NCI-H446 treated with DMSO at 0.1 percent for 48 hours (cell line): ENCODE measurements around the gene PCDHGA11.
A peak's percentile ranks its signal among the peaks of the same experiment; 100 is the strongest.
"Not testable (repeated sequence)": the region's sequence is repeated elsewhere in the genome, so short reads cannot be mapped to it uniquely, and the experiment has no call there.

Source experiments
- DNase-seq: peaks from one replicate; lab custom pipeline; 2025; lab: John Stamatoyannopoulos, UW

PCDHGA11 gene

DNA sequence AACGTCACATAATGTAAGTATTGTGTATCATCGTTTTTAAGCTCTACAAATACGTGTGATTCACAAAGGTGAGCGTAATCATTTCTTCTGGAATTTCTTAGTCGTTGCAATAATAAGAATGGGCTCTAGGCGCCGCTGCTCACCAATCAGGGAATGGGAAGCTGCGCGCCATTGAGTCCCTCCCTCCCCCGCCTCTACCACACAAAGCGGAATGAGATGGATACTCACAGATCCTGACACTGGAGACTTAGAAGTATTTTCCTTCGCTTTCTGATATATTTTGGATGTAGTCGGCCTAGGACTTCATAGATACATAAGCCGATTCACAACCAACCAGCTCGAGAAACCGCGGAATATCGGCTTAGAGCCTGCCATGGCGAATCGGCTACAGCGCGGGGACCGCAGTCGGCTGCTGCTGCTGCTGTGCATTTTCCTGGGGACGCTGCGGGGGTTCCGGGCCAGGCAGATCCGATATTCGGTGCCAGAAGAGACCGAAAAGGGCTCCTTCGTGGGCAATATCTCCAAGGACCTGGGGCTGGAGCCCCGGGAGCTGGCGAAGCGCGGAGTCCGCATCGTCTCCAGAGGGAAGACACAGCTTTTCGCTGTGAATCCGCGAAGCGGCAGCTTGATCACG, at the start of gene PCDHGA11:
Gene PCDHGA11, plus strand, starts transcription at position 197 of the 634 bp plus-strand sequence. Its CDS starts 177 bp downstream, at position 374.
- DNase-seq = peak; percentile 1

DNA sequence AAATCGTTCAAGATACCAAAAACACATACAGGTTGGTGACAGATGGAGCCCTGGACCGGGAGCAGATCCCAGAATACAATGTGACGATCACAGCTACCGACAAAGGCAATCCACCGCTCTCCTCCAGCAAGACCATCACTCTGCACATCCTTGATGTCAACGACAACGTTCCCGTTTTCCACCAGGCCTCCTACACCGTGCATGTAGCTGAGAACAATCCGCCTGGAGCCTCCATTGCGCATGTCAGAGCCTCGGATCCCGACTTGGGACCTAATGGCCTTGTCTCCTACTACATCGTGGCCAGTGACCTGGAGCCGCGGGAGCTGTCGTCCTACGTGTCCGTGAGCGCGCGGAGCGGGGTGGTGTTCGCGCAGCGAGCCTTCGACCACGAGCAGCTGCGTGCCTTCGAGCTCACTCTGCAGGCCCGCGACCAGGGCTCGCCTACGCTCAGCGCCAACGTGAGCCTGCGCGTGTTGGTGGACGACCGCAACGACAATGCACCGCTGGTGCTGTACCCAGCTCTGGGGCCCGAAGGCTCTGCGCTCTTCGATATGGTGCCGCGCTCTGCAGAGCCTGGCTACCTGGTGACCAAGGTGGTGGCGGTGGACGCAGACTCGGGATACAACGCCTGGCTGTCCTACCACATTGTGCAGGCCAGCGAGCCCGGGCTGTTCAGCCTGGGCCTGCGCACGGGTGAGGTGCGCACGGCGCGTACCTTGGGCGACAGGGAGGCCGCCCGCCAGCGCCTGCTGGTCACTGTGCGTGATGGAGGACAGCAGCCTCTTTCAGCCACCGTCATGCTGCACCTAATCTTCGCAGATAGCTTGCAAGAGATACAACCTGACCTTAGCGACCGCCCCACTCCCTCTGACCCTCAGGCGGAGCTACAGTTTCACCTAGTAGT, 49.0 kb upstream of the PCDHGA11 start:
- DNase-seq = no peak

- no peak for DNase-seq
Measured at GRCh38 chr5:141373673-141374317, 47.1 kb upstream of the PCDHGA11 start, which contains the start of gene PCDHGA6. TSS of gene PCDHGA6 (plus strand) at chr5:141373891. CDS start at chr5:141374084, 193 bp downstream.

GRCh38 chr5:141374627-141375026, 46.2 kb upstream of the PCDHGA11 start:
- DNase-seq = no peak

- not testable (repeated sequence) for DNase-seq
Measured at GRCh38 chr5:141375444-141376155, 45.3 kb upstream of the PCDHGA11 start.

DNA sequence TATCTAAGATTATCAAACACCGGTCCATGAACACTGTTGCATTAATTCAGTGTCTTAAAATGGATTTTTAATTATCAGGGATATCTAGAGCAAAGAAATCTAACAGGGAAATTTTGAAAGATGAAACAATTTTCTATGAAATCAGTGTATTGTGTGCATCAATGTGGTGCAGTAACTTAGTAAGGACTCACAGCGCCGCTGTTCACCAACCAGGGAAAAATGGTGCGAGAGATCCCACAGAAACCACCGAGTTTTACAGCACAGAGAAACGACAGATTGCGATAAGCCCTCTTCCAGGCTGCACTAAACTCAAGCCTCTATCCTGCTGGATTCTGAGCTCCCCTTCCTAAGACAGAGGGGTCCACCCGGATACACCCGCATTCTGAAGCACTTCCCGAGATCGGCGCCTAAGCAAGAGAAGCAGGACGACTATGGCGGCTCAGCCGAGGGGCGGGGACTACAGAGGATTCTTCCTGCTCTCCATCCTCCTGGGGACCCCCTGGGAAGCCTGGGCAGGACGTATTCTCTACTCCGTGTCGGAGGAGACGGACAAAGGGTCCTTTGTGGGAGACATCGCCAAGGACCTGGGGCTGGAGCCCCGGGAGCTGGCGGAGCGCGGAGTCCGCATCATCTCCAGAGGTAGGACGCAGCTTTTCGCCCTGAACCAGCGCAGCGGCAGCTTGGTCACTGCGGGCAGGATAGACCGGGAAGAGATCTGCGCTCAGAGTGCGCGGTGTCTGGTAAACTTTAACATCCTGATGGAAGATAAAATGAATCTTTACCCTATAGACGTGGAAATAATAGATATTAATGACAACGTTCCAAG, 38.2 kb upstream of the PCDHGA11 start, which contains the start of gene PCDHGA7:
Gene PCDHGA7, plus strand, starts transcription at position 274 of the 826 bp plus-strand sequence. Its CDS starts 158 bp downstream, at position 432.
- DNase-seq = no peak

GRCh38 chr5:141383345-141383744, 37.5 kb upstream of the PCDHGA11 start:
- DNase-seq = no peak

DNA sequence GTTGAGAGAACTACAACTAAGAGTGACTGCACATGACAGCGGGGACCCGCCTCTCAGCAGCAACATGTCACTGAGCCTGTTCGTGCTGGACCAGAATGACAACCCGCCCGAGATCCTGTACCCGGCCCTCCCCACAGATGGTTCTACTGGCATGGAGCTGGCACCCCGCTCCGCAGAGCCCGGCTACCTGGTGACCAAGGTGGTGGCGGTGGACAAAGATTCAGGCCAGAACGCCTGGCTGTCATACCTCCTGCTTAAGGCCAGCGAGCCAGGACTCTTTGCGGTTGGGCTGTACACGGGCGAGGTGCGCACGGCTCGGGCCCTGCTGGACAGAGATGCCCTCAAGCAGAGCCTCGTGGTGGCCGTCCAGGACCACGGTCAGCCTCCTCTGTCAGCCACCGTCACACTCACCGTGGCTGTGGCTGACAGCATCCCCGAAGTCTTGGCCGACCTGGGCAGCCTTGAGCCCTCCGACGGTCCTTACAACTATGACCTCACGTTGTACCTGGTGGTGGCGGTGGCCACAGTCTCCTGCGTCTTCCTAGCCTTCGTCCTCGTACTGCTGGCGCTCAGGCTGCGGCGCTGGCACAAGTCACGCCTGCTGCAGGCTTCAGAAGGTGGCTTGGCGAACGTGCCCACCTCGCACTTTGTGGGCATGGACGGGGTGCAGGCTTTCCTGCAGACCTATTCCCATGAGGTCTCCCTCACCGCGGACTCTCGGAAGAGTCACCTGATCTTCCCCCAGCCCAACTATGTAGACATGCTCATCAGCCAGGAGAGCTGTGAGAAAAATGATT, 36.2 kb upstream of the PCDHGA11 start:
- no peak for DNase-seq

DNA sequence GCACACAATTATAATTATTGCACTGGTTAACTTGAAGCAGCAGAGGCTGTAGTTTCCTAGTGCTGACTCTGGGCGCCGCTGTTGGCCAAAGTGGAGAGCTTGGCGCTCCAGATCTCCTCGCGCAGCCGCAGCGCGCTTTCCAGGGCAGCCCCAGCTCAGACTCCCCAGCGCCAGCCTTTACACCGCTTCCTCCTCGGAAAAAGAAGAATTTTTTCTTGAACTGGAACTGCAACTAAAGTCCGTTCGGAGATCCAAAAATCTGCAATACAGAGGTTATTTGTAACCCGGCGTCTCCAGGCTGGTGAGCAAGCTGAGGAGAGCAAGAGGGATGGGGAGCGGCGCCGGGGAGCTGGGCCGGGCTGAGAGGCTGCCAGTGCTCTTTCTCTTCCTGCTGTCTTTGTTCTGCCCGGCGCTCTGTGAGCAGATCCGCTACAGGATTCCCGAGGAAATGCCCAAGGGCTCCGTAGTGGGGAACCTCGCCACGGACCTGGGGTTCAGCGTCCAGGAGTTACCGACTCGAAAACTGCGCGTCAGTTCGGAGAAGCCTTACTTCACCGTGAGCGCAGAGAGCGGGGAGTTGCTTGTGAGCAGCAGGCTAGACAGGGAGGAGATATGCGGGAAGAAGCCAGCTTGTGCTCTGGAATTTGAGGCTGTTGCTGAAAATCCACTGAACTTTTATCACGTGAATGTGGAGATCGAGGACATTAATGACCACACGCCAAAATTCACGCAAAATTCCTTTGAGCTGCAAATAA, 33.1 kb upstream of the PCDHGA11 start, which contains the start of gene PCDHGB4:
Gene PCDHGB4, plus strand, starts transcription at position 142 of the 755 bp plus-strand sequence. Its CDS starts 187 bp downstream, at position 329.
- not testable (repeated sequence) for DNase-seq

DNA sequence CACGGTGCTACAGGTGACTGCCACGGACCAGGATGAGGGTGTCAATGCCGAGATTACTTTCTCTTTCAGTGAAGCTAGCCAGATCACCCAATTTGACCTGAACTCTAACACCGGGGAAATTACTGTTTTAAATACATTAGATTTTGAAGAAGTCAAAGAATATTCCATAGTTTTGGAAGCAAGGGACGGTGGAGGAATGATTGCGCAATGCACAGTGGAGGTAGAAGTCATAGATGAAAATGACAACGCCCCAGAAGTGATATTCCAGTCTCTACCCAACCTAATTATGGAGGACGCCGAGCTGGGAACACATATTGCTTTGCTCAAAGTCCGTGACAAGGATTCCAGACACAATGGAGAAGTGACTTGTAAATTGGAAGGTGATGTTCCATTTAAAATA, 32.2 kb upstream of the PCDHGA11 start:
- no peak for DNase-seq

GRCh38 chr5:141389153-141390042, 31.5 kb upstream of the PCDHGA11 start:
- no peak for DNase-seq

DNA sequence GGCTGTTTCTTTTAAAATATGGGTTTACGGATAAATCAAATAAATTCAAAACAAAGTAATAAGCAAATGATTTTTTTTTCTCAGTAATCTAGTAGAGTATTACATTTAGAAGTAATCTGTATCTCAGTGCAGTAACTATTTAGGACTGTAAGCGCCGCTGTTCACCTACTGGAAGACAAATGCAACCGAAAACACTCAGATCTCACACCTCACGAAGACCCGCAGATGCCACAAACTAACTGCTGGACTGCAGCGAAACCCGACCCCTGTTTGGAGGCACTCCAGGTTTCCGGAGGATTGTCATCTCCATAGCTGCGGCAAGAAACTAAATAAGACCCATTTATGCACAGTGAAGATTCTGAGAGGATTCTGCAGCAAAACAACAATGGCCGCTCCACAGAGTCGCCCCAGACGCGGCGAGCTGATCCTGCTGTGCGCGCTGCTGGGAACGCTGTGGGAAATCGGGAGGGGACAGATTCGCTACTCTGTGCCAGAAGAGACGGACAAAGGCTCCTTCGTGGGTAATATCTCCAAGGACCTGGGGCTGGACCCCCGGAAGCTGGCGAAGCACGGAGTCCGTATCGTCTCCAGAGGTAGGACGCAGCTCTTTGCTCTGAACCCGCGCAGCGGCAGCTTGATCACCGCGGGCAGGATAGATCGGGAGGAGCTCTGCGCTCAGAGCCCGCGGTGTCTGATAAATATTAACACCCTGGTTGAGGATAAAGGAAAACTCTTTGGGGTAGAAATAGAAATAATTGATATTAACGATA, 28.2 kb upstream of the PCDHGA11 start, which contains the start of gene PCDHGA8:
Gene PCDHGA8, plus strand, starts transcription at position 205 of the 770 bp plus-strand sequence. Its CDS starts 181 bp downstream, at position 386.
- no peak for DNase-seq

GRCh38 chr5:141393267-141393666, 27.6 kb upstream of the PCDHGA11 start:
- no peak for DNase-seq

DNA sequence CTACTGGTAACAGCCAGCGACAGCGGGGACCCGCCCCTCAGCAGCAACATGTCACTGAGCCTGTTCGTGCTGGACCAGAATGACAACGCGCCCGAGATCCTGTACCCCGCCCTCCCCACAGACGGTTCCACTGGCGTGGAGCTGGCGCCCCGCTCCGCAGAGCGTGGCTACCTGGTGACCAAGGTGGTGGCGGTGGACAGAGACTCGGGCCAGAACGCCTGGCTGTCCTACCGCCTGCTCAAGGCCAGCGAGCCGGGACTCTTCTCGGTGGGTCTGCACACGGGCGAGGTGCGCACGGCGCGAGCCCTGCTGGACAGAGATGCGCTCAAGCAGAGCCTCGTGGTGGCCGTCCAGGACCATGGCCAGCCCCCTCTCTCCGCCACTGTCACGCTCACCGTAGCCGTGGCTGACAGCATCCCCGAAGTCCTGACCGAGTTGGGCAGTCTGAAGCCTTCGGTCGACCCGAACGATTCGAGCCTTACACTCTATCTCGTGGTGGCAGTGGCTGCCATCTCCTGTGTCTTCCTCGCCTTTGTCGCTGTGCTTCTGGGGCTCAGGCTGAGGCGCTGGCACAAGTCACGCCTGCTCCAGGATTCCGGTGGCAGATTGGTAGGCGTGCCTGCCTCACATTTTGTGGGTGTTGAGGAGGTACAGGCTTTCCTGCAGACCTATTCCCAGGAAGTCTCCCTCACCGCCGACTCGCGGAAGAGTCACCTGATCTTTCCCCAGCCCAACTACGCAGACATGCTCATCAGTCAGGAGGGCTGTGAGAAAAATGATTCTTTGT, 26.3 kb upstream of the PCDHGA11 start:
- not testable (repeated sequence) for DNase-seq

- not testable (repeated sequence) for DNase-seq
Measured at GRCh38 chr5:141397756-141398551, 22.9 kb upstream of the PCDHGA11 start, which contains the start of gene PCDHGB5. TSS of gene PCDHGB5 (plus strand) at chr5:141397947. CDS start at chr5:141398128, 181 bp downstream.
